Fibroblast of lung (primary cell): Measurements from ENCODE around the gene DUSP16. TPM values are rescaled to one million over a fixed set of nuclear protein-coding genes. Genes with fewer than 3 reads are reported as not detected.

Experiments
- DNase-seq, 2 donors: peaks; one replicate each; pipeline versions ENCODE4 v3.0.0 to v3.0.0-alpha.2; 2010; ENCODE audit warnings: low read depth in 2 of 2
- H2AFZ ChIP-seq: 2 replicates; pipeline ENCODE4 v1.5.1; 2012; ENCODE audit warnings: low read length, control low read depth, inconsistent platforms
- H3K27ac ChIP-seq: 2 replicates; pipeline ENCODE4 v1.5.1; 2011; ENCODE audit warnings: low read length, control low read depth; ENCODE audit not compliant: insufficient read depth
- H3K27me3 ChIP-seq: 2 replicates; pipeline ENCODE4 v1.5.1; 2011; ENCODE audit warnings: mild to moderate bottlenecking, low read length; ENCODE audit not compliant: control insufficient read depth, insufficient read depth
- H3K36me3 ChIP-seq: 2 replicates; pipeline ENCODE4 v1.5.1; 2011; ENCODE audit warnings: low read length; ENCODE audit not compliant: control insufficient read depth, insufficient read depth
- H3K4me1 ChIP-seq: 2 replicates; pipeline ENCODE4 v1.5.1; 2011; ENCODE audit warnings: low read length; ENCODE audit not compliant: control insufficient read depth, insufficient read depth; ENCODE audit errors: extremely low read depth
- H3K4me2 ChIP-seq: 2 replicates; pipeline ENCODE4 v1.5.1; 2011; ENCODE audit warnings: low read length, control low read depth; ENCODE audit not compliant: insufficient read depth; ENCODE audit errors: extremely low read depth
- H3K4me3 ChIP-seq, 4 experiments: fragments of 200-600 bp in 1 of 4; sonication (generic) in 1 of 4; replicated peaks in 1 of 4; 2 replicates each; pipeline ENCODE4 v1.5.1; 2011 to 2016; ENCODE audit warnings: low read length in 4 of 4, low read depth in 3 of 4, mild to moderate bottlenecking in 3 of 4, control low read depth in 2 of 4, inconsistent platforms in 1 of 4, mixed read lengths in 1 of 4; ENCODE audit not compliant: insufficient read depth in 1 of 4; ENCODE audit errors: control extremely low read depth in 1 of 4
- H3K79me2 ChIP-seq: 2 replicates; pipeline ENCODE4 v1.5.1; 2012; ENCODE audit warnings: mild to moderate bottlenecking, low read length, inconsistent platforms; ENCODE audit not compliant: control insufficient read depth, insufficient read depth
- H3K9ac ChIP-seq: 2 replicates; pipeline ENCODE4 v1.5.1; 2011; ENCODE audit warnings: mild to moderate bottlenecking, low read length, control low read depth; ENCODE audit not compliant: insufficient read depth
- H3K9me3 ChIP-seq: 2 replicates; pipeline ENCODE4 v1.5.1; 2012; ENCODE audit warnings: low read depth, low read length; ENCODE audit not compliant: control insufficient read depth, insufficient read depth
- H4K20me1 ChIP-seq: 2 replicates; pipeline ENCODE4 v1.5.1; 2011; ENCODE audit warnings: low read length; ENCODE audit not compliant: control insufficient read depth, insufficient read depth; ENCODE audit errors: extremely low read depth
- EZH2 ChIP-seq: IDR thresholded peaks from 2 replicates; pipeline ENCODE4 v1.5.1; 2012; ENCODE audit warnings: low read length, control low read depth, mild to moderate bottlenecking; ENCODE audit errors: missing control alignments
- polyA plus RNA-seq, 2 donors: library from polyadenylated mRNA; depleted of rRNA in 1 of 2; stranded (reverse) in 1 of 2; unstranded in 1 of 2; fragments of >200 nt; gene quantifications; 2 replicates each; pipeline ENCODE4 v1.2.1, GENCODE V29; 2011 to 2012; ENCODE audit warnings: missing spikeins in 1 of 2
- total RNA-seq: library from RNA; depleted of rRNA; stranded (reverse); fragments of >200 nt; gene quantifications from 2 replicates; pipeline ENCODE4 v1.2.1, GENCODE V29; 2014
- TF ChIP-seq, protein P1 (sequence below), 2 donors: IDR thresholded peaks in 1 of 2; conservative IDR thresholded peaks in 1 of 2; 1 replicate in 1 of 2; 2 replicates in 1 of 2; pipeline ENCODE4 v1.5.1; 2011 to 2012; ENCODE audit warnings: low read length in 2 of 2, control low read depth in 1 of 2, inconsistent platforms in 1 of 2, low read depth in 1 of 2, mild to moderate bottlenecking in 1 of 2

The DUSP16 gene
- total and polyA plus RNA-seq, 2 donors (not counting 1 experiment from before 2014, with no cell fraction given) = 9.4 to 15.2 TPM

DNA sequence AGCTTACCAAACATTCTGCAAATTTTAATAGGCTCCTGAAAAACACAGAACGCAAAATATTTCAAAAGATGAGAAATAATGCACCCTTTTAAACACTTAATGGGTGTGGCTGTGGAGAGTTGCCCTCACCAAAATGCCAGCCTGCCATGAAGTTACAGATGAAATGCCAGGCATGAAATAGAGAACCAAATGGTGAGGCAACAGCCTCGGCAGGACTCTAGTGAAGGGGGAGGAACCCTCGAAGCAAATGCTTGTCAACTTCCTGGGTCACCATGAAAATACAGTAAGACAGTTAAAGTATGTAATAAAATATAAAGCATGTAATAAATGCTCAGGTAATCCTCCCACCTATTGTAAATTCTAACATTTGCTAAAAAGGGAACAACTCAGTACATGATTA is 24.1 kb downstream of the DUSP16 start:
- H4K20me1 ChIP-seq = no peaks in the 10 kb centered on the region
- TF ChIP-seq, protein P1, sequence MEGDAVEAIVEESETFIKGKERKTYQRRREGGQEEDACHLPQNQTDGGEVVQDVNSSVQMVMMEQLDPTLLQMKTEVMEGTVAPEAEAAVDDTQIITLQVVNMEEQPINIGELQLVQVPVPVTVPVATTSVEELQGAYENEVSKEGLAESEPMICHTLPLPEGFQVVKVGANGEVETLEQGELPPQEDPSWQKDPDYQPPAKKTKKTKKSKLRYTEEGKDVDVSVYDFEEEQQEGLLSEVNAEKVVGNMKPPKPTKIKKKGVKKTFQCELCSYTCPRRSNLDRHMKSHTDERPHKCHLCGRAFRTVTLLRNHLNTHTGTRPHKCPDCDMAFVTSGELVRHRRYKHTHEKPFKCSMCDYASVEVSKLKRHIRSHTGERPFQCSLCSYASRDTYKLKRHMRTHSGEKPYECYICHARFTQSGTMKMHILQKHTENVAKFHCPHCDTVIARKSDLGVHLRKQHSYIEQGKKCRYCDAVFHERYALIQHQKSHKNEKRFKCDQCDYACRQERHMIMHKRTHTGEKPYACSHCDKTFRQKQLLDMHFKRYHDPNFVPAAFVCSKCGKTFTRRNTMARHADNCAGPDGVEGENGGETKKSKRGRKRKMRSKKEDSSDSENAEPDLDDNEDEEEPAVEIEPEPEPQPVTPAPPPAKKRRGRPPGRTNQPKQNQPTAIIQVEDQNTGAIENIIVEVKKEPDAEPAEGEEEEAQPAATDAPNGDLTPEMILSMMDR (conservative IDR thresholded peaks at IDR 0.05 in 1 of 2, IDR thresholded peaks at IDR 0.05 in 1 of 2; ENCODE audit: low read depth in 1 of 2, low read length in 2 of 2) = no peak
- no peak for TF ChIP-seq EZH2
- no peaks in the 10 kb centered on the region for H3K36me3 ChIP-seq
- no peak overlapping the region for H3K4me2 ChIP-seq
- no peak overlapping the region for H2AFZ ChIP-seq
- DNase-seq = no peak
- no peak overlapping the region for H3K4me3 ChIP-seq
- no peaks in the 10 kb centered on the region for H3K79me2 ChIP-seq
- H3K4me1 ChIP-seq = no peaks in the 10 kb centered on the region
- no peaks in the 10 kb centered on the region for H3K9me3 ChIP-seq
- H3K9ac ChIP-seq = no peak overlapping the region
- H3K27me3 ChIP-seq = no peaks in the 10 kb centered on the region
- H3K27ac ChIP-seq = no peak overlapping the region

DNA sequence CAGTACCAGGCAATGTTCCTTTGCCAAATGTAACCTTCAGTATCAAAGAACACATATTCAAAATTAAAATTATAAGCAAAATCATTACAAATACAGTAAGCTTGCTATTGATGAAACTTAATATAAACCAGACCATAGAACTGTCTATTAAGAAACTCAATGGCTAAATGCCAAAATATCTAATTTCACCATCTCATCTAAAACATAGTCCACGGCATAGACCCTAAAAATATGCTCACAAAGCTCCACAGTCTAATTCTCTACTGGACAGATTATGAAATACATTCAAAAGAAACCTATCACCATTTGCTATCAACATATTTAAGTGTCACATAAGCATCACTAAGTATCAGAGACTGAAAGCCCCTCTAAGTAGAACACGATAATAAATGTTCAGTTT is 25.2 kb downstream of the DUSP16 start:
- TF ChIP-seq, protein P1 (conservative IDR thresholded peaks at IDR 0.05 in 1 of 2, IDR thresholded peaks at IDR 0.05 in 1 of 2; ENCODE audit: low read depth in 1 of 2, low read length in 2 of 2) = no peak
- no peak for TF ChIP-seq EZH2

DNA sequence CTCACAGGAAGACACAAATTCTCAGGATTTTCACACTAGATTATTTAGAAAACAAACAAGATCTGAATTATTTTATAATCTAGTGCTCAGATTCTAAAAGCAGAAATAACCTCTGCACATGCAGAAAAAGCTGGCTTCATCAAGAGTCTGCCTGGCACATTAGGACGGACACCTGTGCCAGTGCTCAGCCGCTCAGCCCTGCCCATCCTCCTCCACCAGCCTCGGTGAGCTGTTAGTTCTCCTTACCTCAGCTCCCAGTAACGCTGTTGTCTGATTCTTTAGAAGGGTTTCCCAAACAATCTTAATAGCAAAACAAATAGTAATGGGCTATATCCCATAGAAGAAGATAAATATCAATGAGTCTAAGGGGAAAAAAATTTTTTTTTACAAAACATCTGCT is 27.7 kb downstream of the DUSP16 start:
- no peak overlapping the region for H3K4me3 ChIP-seq
- TF ChIP-seq EZH2 = no peak
- TF ChIP-seq, protein P1 (conservative IDR thresholded peaks at IDR 0.05 in 1 of 2, IDR thresholded peaks at IDR 0.05 in 1 of 2; ENCODE audit: low read depth in 1 of 2, low read length in 2 of 2) = no peak
- no peak overlapping the region for H3K9ac ChIP-seq
- H3K79me2 ChIP-seq = no peaks in the 10 kb centered on the region
- no peaks in the 10 kb centered on the region for H3K9me3 ChIP-seq
- H4K20me1 ChIP-seq = no peaks in the 10 kb centered on the region
- H3K27me3 ChIP-seq = no peaks in the 10 kb centered on the region
- no peak overlapping the region for H2AFZ ChIP-seq
- no peak for DNase-seq
- no peaks in the 10 kb centered on the region for H3K4me1 ChIP-seq
- no peak overlapping the region for H3K4me2 ChIP-seq
- H3K36me3 ChIP-seq = no peaks in the 10 kb centered on the region
- H3K27ac ChIP-seq = no peak overlapping the region

More for the DNA sequence above, 25.2 kb downstream of the DUSP16 start:
- no peak overlapping the region for H2AFZ ChIP-seq
- H3K4me2 ChIP-seq = no peak overlapping the region
- H3K4me3 ChIP-seq = no peak overlapping the region
- no peaks in the 10 kb centered on the region for H4K20me1 ChIP-seq
- H3K9ac ChIP-seq = no peak overlapping the region
- H3K27me3 ChIP-seq = no peaks in the 10 kb centered on the region
- H3K36me3 ChIP-seq = no peaks in the 10 kb centered on the region
- no peaks in the 10 kb centered on the region for H3K4me1 ChIP-seq
- H3K9me3 ChIP-seq = no peaks in the 10 kb centered on the region
- no peak overlapping the region for H3K27ac ChIP-seq
- DNase-seq = peak in 1 of 2 donors; percentile 41
- no peaks in the 10 kb centered on the region for H3K79me2 ChIP-seq
